Prostate gland (tissue), 1 donor: ENCODE data around the gene SMAP2.

Experiments
- POLR2A ChIP-seq: fragments of 450-650 bp; IDR thresholded peaks from one replicate; pipeline ENCODE4 v1.6.1; 2016; ENCODE audit warnings: antibody characterized with exemption, mild to moderate bottlenecking
- POLR2AphosphoS5 ChIP-seq: sonication (generic); formaldehyde crosslinking; IDR thresholded peaks from one replicate; pipeline ENCODE4 v1.6.1; 2017; ENCODE audit warnings: antibody characterized with exemption

- TF ChIP-seq POLR2AphosphoS5: no peak
- TF ChIP-seq POLR2A: no peak
These were observed 62.3 kb downstream of the SMAP2 start for GRCh38 chr1:40435876-40436275.
